Measurements from ENCODE around the gene DBF4B. TPM values are rescaled to one million over a fixed set of nuclear protein-coding genes. Genes with fewer than 3 reads are reported as not detected.

Gene DBF4B
- total and polyA plus RNA-seq, 10 of the 15 experiments (the other 5 are each of a cell fraction or from before 2014, with no cell fraction given), result 2.4 to 24.6 (median 16.9) TPM

DNA sequence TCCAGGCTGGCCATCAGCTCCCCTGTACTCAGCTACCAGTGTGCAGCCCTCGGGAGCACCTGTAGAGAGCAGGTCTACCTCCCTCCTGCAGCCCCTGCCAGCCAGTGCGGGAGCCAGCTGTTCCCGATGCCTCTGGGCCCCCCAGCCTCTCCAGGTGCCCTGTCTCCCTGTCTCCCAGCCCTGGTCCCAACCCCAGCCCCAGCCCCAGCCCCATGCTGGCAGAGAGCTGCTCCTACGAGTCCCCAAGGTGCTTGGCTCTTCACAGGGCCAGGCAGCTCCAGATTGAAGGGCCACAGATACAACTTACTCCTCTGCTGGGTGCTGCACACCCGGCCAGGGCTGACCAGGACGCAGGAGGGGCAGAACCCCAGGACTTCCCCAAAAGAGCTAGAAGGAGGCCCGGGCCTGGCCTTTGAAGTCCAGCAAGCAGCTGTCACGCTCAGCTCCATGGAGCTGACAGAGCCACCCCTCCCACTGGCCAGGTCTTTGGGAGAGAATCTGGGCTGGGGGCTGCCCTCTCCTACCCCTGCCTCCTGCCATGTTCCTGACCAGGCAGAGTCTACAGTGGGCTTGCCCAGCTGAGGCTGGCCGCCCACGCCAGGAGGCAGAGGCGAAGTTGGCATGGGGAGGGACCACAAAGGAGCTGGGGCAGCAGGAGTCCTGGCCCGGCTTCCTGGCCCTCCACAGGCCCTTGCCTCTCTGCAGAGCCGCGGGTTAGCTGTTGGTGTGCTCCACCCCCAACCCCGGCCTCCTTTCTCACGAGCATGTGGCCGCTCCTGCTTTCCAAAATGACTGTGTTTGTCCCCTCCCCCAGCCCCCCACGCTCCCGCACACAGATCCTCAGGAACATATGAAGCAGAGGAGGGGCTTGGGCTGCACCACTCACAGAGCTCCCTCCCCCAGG lies 40.9 kb downstream of the DBF4B start:
- DNase-seq (ENCODE audit: low read depth, low spot score) (no peak), ATAC-seq (no peak), FAIRE-seq (no peak)
- Histone ChIP-seq H3K9me3 (replicated peaks; ENCODE audit: control insufficient read depth, insufficient read depth, low read length) (no peaks in the 10 kb centered on the region), H3K27me3 (replicated peaks in 1 of 2; ENCODE audit: control insufficient read depth in 2 of 2, insufficient read depth in 2 of 2, low read length in 1 of 2) (no peaks in the 10 kb centered on the region), H3K79me2 (ENCODE audit: control insufficient read depth, insufficient read depth, low read length) (no peaks in the 10 kb centered on the region), H3K27ac (ENCODE audit: control insufficient read depth, insufficient read depth) (no peak overlapping the region), H3K4me1 (ENCODE audit: control insufficient read depth, insufficient read depth, low read length) (no peaks in the 10 kb centered on the region), H4K20me1 (ENCODE audit: control insufficient read depth, insufficient read depth) (no peaks in the 10 kb centered on the region), H3K4me3 (no peak overlapping the region), H2AFZ (ENCODE audit: control insufficient read depth, low read depth, low read length) (no peak overlapping the region), H3K4me2 (ENCODE audit: control insufficient read depth, insufficient read depth) (no peak overlapping the region), H3K9ac (ENCODE audit: control insufficient read depth, insufficient read depth, low read length) (no peak overlapping the region), H3K36me3 (ENCODE audit: control insufficient read depth in 2 of 2, insufficient read depth in 2 of 2, low read length in 1 of 2) (peaks cover 4 to 14% of the 10 kb centered on the region in 2 experiments)
- BruUV-seq (replicated peaks), result no TSS peak
- CTCF ChIA-PET, result interaction anchor here (0.7 to 1.1 kb wide), 2 partner anchors 75 to 103 kb away, joined by 3 read pairs; no protein-coding TSS in a partner anchor
- TF ChIP-seq STAT3 (IDR thresholded peaks at IDR 0.05; ENCODE audit: low read depth, low read length), result no peak
- TF ChIP-seq RAD21 (IDR thresholded peaks at IDR 0.05; ENCODE audit: insufficient read depth, low read depth, low read length), result no peak
- no peak for TF ChIP-seq RUNX3 (IDR thresholded peaks at IDR 0.05; ENCODE audit: low read length)
- no peak for TF ChIP-seq FOS (IDR thresholded peaks at IDR 0.05; ENCODE audit: borderline replicate concordance, extremely low read depth, insufficient read length)
- intact Hi-C loops (cut with micrococcal nuclease; ENCODE audit: unreplicated experiment) (no loop called here), in situ Hi-C loops (cut with MboI) (no loop called here)
- SMC1A ChIA-PET (ENCODE audit: uncharacterized antibody, unreplicated experiment), result no interaction called here
- RAD21 ChIA-PET (ENCODE audit: unreplicated experiment), result interaction anchor here (0.6 kb wide), 1 partner anchor 281 kb away, joined by 3 read pairs; no protein-coding TSS in a partner anchor
- WGBS (ENCODE audit: insufficient coverage, insufficient replicate concordance, low lambda C conversion rate, missing lambda C conversion rate), result 94% methylated on average over 19 of the region's 19 CpGs
- POLR2A ChIA-PET, result no interaction called here

DNA sequence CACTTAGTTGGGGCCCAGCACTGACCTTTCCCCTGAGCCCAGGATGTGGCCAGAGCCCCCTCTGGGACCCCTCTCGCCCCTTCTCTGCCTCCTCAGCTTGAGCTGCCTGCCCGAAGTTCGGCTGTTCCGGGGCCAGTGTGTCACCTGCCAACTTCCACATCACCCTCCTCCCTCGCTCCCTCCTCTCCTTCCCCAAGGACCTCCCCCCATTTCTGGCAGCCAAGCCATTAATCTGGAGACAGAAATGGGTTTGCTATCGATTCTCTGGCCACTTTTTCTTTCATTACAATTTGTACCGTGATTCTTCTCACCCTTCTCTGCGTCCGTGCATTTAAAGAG lies 41.5 kb downstream of the DBF4B start:
- Histone ChIP-seq H3K79me2 (ENCODE audit: control insufficient read depth, insufficient read depth, low read length) (no peaks in the 10 kb centered on the region), H2AFZ (ENCODE audit: control insufficient read depth, low read depth, low read length) (no peak overlapping the region), H3K36me3 (ENCODE audit: control insufficient read depth in 2 of 2, insufficient read depth in 2 of 2, low read length in 1 of 2) (peaks cover 4 to 14% of the 10 kb centered on the region in 2 experiments), H3K4me2 (ENCODE audit: control insufficient read depth, insufficient read depth) (no peak overlapping the region), H3K9me3 (replicated peaks; ENCODE audit: control insufficient read depth, insufficient read depth, low read length) (no peaks in the 10 kb centered on the region), H3K4me3 (no peak overlapping the region), H3K27ac (ENCODE audit: control insufficient read depth, insufficient read depth) (no peak overlapping the region), H3K27me3 (replicated peaks in 1 of 2; ENCODE audit: control insufficient read depth in 2 of 2, insufficient read depth in 2 of 2, low read length in 1 of 2) (no peaks in the 10 kb centered on the region), H3K4me1 (ENCODE audit: control insufficient read depth, insufficient read depth, low read length) (no peaks in the 10 kb centered on the region), H3K9ac (ENCODE audit: control insufficient read depth, insufficient read depth, low read length) (no peak overlapping the region), H4K20me1 (ENCODE audit: control insufficient read depth, insufficient read depth) (no peaks in the 10 kb centered on the region)
- TF ChIP-seq EP300 (IDR thresholded peaks at IDR 0.05; ENCODE audit: borderline replicate concordance in 1 of 2, control insufficient read depth in 1 of 2, low read depth in 2 of 2, low read length in 2 of 2) (no peak), KAT2A (conservative IDR thresholded peaks at IDR 0.05; ENCODE audit: control insufficient read depth, low read depth, low read length) (no peak)
- in situ Hi-C loops (cut with MboI), result no loop called here
- ATAC-seq (no peak), DNase-seq (ENCODE audit: low read depth, low spot score) (no peak), FAIRE-seq (no peak)
- SMC1A ChIA-PET (ENCODE audit: uncharacterized antibody, unreplicated experiment), result no interaction called here
- no TSS peak for BruUV-seq (replicated peaks)
- RAD21 ChIA-PET (ENCODE audit: unreplicated experiment), result no interaction called here
- intact Hi-C loops (cut with micrococcal nuclease; ENCODE audit: unreplicated experiment), result no loop called here
- POLR2A ChIA-PET, result no interaction called here
- CTCF ChIA-PET, result interaction anchor here (0.7 kb wide), 1 partner anchor 102 kb away, joined by 3 read pairs; no protein-coding TSS in a partner anchor
- WGBS (ENCODE audit: insufficient coverage, insufficient replicate concordance, low lambda C conversion rate, missing lambda C conversion rate), result 84% methylated on average over 9 of the region's 9 CpGs

Data from GM12878 (cell line).